IMR-90 (cell line): ENCODE results near the gene VIPR2. TPM values are rescaled to one million over a fixed set of nuclear protein-coding genes. Genes with fewer than 3 reads are reported as not detected.

Experiments
- ATAC-seq: fragments of 200-7000 bp; cut with Tn5 transposase; 2 replicates; pipeline ENCODE4 v1.9.1; 2020; ENCODE audit warnings: low read depth, mild to moderate bottlenecking, moderate library complexity
- BruUV-seq: library from RNA; stranded (reverse); fragments of 400-500 nt; replicated peaks from 2 replicates; lab custom pipeline; 2021; lab: Mats Ljungman, UMichigan
- CTCF ChIA-PET: fragments of 300-600 bp; formaldehyde crosslinking; extraction: SDS; loops from one replicate; lab custom pipeline; 2021; ENCODE audit warnings: antibody characterized with exemption; lab: Yijun Ruan, JAX
- POLR2A ChIA-PET: fragments of 300-600 bp; sonication (Branson Sonifier 250); formaldehyde crosslinking; loops from one replicate; lab custom pipeline; 2022; ENCODE audit warnings: antibody characterized with exemption; ENCODE audit not compliant: unreplicated experiment; lab: Charles Lee
- DNase-seq: peaks from one replicate; pipeline ENCODE4 v3.0.0; 2013
- H2AFZ ChIP-seq: replicated peaks from 2 replicates; pipeline ENCODE3; 2013; ENCODE audit warnings: low read length, mild to moderate bottlenecking; ENCODE audit not compliant: poor library complexity
- H2AK5ac ChIP-seq: 2 replicates; pipeline ENCODE4 v1.6.1; 2013; ENCODE audit warnings: low read depth, low read length, inconsistent platforms
- H2AK9ac ChIP-seq: replicated peaks from 2 replicates; pipeline ENCODE3; 2013; ENCODE audit warnings: mild to moderate bottlenecking, low read depth, low read length, moderate library complexity; ENCODE audit not compliant: poor library complexity
- H2BK120ac ChIP-seq: 2 replicates; pipeline ENCODE4 v1.6.1; 2013; ENCODE audit warnings: low read depth, low read length, inconsistent platforms
- H2BK15ac ChIP-seq: 3 replicates; pipeline ENCODE4 v1.6.1; 2013; ENCODE audit warnings: low read depth, low read length, inconsistent platforms
- H2BK20ac ChIP-seq: 2 replicates; pipeline ENCODE4 v1.6.1; 2013; ENCODE audit warnings: low read depth, mild to moderate bottlenecking, inconsistent platforms, low read length, moderate library complexity
- H2BK5ac ChIP-seq: 2 replicates; pipeline ENCODE4 v1.6.1; 2013; ENCODE audit warnings: mild to moderate bottlenecking, low read depth, low read length, inconsistent platforms; ENCODE audit not compliant: poor library complexity, severe bottlenecking
- H3K14ac ChIP-seq: replicated peaks from 2 replicates; pipeline ENCODE4 v1.6.1; 2013; ENCODE audit warnings: low read depth, low read length, inconsistent platforms
- H3K18ac ChIP-seq: 2 replicates; pipeline ENCODE4 v1.6.1; 2013; ENCODE audit warnings: low read depth, low read length, control low read depth
- H3K23ac ChIP-seq: 2 replicates; pipeline ENCODE4 v1.6.1; 2013; ENCODE audit warnings: low read depth, low read length, inconsistent platforms
- H3K27ac ChIP-seq: 2 replicates; pipeline ENCODE4 v1.5.1; 2013; ENCODE audit warnings: mild to moderate bottlenecking, control low read depth, low read length; ENCODE audit not compliant: insufficient read depth
- H3K27me3 ChIP-seq: 2 replicates; pipeline ENCODE4 v1.6.1; 2013; ENCODE audit warnings: low read length; ENCODE audit not compliant: control insufficient read depth, insufficient read depth
- H3K36me3 ChIP-seq: 2 replicates; pipeline ENCODE4 v1.6.1; 2013; ENCODE audit warnings: low read length, mixed read lengths; ENCODE audit not compliant: control insufficient read depth, insufficient read depth
- H3K4ac ChIP-seq: 2 replicates; pipeline ENCODE4 v1.6.1; 2013; ENCODE audit warnings: low read depth, low read length, inconsistent platforms
- H3K4me1 ChIP-seq: 2 replicates; pipeline ENCODE4 v1.6.1; 2013; ENCODE audit warnings: low read length, mixed read lengths; ENCODE audit not compliant: control insufficient read depth, insufficient read depth
- H3K4me2 ChIP-seq: 2 replicates; pipeline ENCODE4 v1.6.1; 2013; ENCODE audit warnings: low read depth, mild to moderate bottlenecking, control low read depth, low read length, moderate library complexity
- H3K4me3 ChIP-seq: 2 replicates; pipeline ENCODE4 v1.5.1; 2013; ENCODE audit warnings: low read depth, mild to moderate bottlenecking, control low read depth, low read length, moderate library complexity; ENCODE audit not compliant: insufficient read depth
- H3K56ac ChIP-seq: 2 replicates; pipeline ENCODE4 v1.6.1; 2013; ENCODE audit warnings: low read length, inconsistent platforms; ENCODE audit not compliant: insufficient read depth; ENCODE audit errors: extremely low read depth
- H3K79me1 ChIP-seq, 2 experiments: 2 replicates each; pipeline ENCODE4 v1.6.1; 2013; ENCODE audit warnings: low read length in 2 of 2, inconsistent platforms in 1 of 2, low read depth in 1 of 2
- H3K9ac ChIP-seq: 2 replicates; pipeline ENCODE4 v1.6.1; 2013; ENCODE audit warnings: low read depth, low read length, control low read depth
- H3K9me1 ChIP-seq: 2 replicates; pipeline ENCODE4 v1.6.1; 2013; ENCODE audit warnings: low read length, inconsistent platforms; ENCODE audit not compliant: insufficient read depth
- H3K9me3 ChIP-seq: 2 replicates; pipeline ENCODE4 v1.6.1; 2013; ENCODE audit warnings: low read length; ENCODE audit not compliant: control insufficient read depth, insufficient read depth
- H4K20me1 ChIP-seq: 2 replicates; pipeline ENCODE4 v1.6.1; 2013; ENCODE audit warnings: low read length, inconsistent platforms; ENCODE audit not compliant: insufficient read depth
- H4K5ac ChIP-seq: 2 replicates; pipeline ENCODE4 v1.6.1; 2013; ENCODE audit warnings: mild to moderate bottlenecking, low read depth, low read length, control low read depth
- H4K8ac ChIP-seq, 2 experiments: 2 replicates each; pipeline ENCODE4 v1.6.1; 2013; ENCODE audit warnings: low read depth in 2 of 2, low read length in 2 of 2, control low read depth in 1 of 2, inconsistent platforms in 1 of 2
- H4K91ac ChIP-seq: 2 replicates; pipeline ENCODE4 v1.6.1; 2013; ENCODE audit warnings: low read depth, low read length, inconsistent platforms; ENCODE audit not compliant: insufficient read depth
- BHLHE40 ChIP-seq: fragments of 150-350 bp; IDR thresholded peaks from 2 replicates; pipeline ENCODE4 v1.6.1; 2016; ENCODE audit warnings: mild to moderate bottlenecking, low read depth, low read length
- ELK1 ChIP-seq: fragments of 150-350 bp; IDR thresholded peaks from 2 replicates; pipeline ENCODE4 v1.6.1; 2016; ENCODE audit warnings: low read depth, mild to moderate bottlenecking, low read length, moderate library complexity, borderline replicate concordance
- RCOR1 ChIP-seq: IDR thresholded peaks from 2 replicates; pipeline ENCODE4 v1.6.1; 2012; ENCODE audit warnings: mild to moderate bottlenecking, low read length, improper control_type of control experiment; ENCODE audit not compliant: insufficient replicate concordance
- RFX5 ChIP-seq: IDR thresholded peaks from 2 replicates; pipeline ENCODE4 v1.8.0; 2012; ENCODE audit warnings: low read depth, mild to moderate bottlenecking, low read length, moderate library complexity
- WGBS, 2 experiments: methylation state at CpG; one replicate each; pipeline versions ENCODE4 v1.1.5 to v1.1.7; 2013; ENCODE audit warnings: missing lambda C conversion rate in 2 of 2; ENCODE audit not compliant: insufficient read length in 1 of 2; ENCODE audit errors: extremely low coverage in 2 of 2; 5-methylcytosine and 5-hydroxymethylcytosine counted together
- dilution Hi-C: fragments of 300-500 bp; cut with HindIII; formaldehyde crosslinking; loops from one replicate; pipeline ENCODE4 v1.14.3; 2018; ENCODE audit warnings: low sequenced_read_pairs; ENCODE audit not compliant: unreplicated experiment
- in situ Hi-C: fragments of 300-500 bp; cut with MboI; formaldehyde crosslinking; loops from 3 replicates; pipeline ENCODE4 v1.14.3; 2019; ENCODE audit warnings: low sequenced_read_pairs, inconsistent platforms, mixed read lengths
- intact Hi-C: fragments of 100-400 bp; cut with micrococcal nuclease; formaldehyde crosslinking; loops from 2 replicates; pipeline ENCODE4 v1.10.0; 2022
- polyA plus RNA-seq, 3 experiments: library from polyadenylated mRNA; depleted of rRNA; stranded (reverse); fragments of >200 nt; gene quantifications; 2 replicates each; pipeline ENCODE4 v1.2.3, GENCODE V29; 2012; ENCODE audit warnings: low replicate concordance in 1 of 3
- total RNA-seq: library from RNA; depleted of rRNA; stranded (reverse); fragments of >200 nt; gene quantifications from 2 replicates; pipeline ENCODE4 v1.2.3, GENCODE V29; 2012

VIPR2 gene
- total and polyA plus RNA-seq, 2 of the 4 experiments (the other 2 are of a cell fraction) = not detected

GRCh38 chr7:158994687-158995086 lies 150.0 kb downstream of the VIPR2 start:
- DNase-seq (no peak), ATAC-seq (no peak)
- Histone ChIP-seq H2BK5ac (no peak overlapping the region), H3K18ac (no peak overlapping the region), H3K27me3 (peaks cover 7% of the 10 kb centered on the region; the same call in 1 of the 2 replicates), H4K8ac (no peak overlapping the region), H2AK5ac (no peak overlapping the region), H3K4me1 (no peaks in the 10 kb centered on the region), H3K14ac (no peak overlapping the region), H3K9me3 (peaks cover 4% of the 10 kb centered on the region; the same call in 1 of the 2 replicates), H3K23ac (no peak overlapping the region), H3K36me3 (no peaks in the 10 kb centered on the region), H3K56ac (no peak overlapping the region), H3K9ac (no peak overlapping the region), H4K20me1 (no peaks in the 10 kb centered on the region), H3K4me2 (no peak overlapping the region), H3K27ac (no peak overlapping the region), H3K4me3 (no peak overlapping the region), H2AK9ac (no peak overlapping the region), H3K9me1 (no peaks in the 10 kb centered on the region), H4K5ac (no peak overlapping the region), H3K79me1 (no peaks in the 10 kb centered on the region), H2BK15ac (no peak overlapping the region), H2AFZ (no peak overlapping the region), H2BK20ac (no peak overlapping the region), H4K91ac (no peak overlapping the region), H2BK120ac (no peak overlapping the region), H3K4ac (no peak overlapping the region)
- POLR2A ChIA-PET = no interaction called here
- TF ChIP-seq RFX5 (no peak), RCOR1 (no peak), BHLHE40 (no peak), ELK1 (no peak)
- dilution Hi-C loops (no loop called here), intact Hi-C loops (no loop called here), in situ Hi-C loops (no loop called here)
- CTCF ChIA-PET = no interaction called here
- BruUV-seq = no TSS peak
- WGBS, 2 experiments = 33% methylated on average over 2 of the region's 6 CpGs; no CpG with 5 or more reads in 1 of the 2 experiments
